ENCODE data around the gene PFKFB2.

GRCh38 chr1:207103892-207104373 is 50.9 kb downstream of the PFKFB2 start, which contains the start of gene C4BPA:
- TF ChIP-seq POLR2A (IDR thresholded peaks at IDR 0.05) = no peak
- no peak for TF ChIP-seq CTCF (IDR thresholded peaks at IDR 0.05)
